Activated effector memory CD4-positive, alpha-beta T cell treated with anti-CD3 and anti-CD28 coated beads, Interleukin-2, amount 50 U/mL, for 16 hours (primary cell): ENCODE measurements around the gene MEI1.
"Not testable (repeated sequence)": the region's sequence is repeated elsewhere in the genome, so short reads cannot be mapped to it uniquely, and the experiment has no call there.

Source experiments
- DNase-seq: peaks from one replicate; pipeline ENCODE4 v3.0.0-alpha.2; 2020

MEI1 gene

GRCh38 chr22:41682033-41682807 lies 17.1 kb upstream of the MEI1 start:
- peak; percentile 95 for DNase-seq

GRCh38 chr22:41683052-41683451 lies 16.3 kb upstream of the MEI1 start:
- peak; percentile 56 for DNase-seq

DNA sequence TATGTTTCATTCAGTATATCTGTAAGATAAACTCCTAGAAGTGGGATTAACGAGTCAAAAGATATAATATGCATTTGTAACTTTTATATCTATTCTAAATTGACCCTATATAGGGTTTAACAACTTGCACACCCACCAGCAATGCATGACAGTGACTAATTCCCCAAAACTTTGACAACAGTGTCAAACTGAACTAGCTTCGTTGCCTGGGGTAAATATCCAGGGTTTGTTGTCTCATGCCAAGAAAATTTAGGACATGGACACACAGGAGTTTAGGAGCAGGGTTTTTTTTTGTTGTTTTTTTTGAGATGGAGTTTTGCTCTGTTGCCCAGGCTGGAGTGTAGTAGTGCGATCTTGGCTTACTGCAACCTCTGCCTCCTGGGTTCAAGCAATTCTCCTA lies 15.7 kb upstream of the MEI1 start:
- DNase-seq = no peak

- no peak for DNase-seq
These were observed 15.1 kb upstream of the MEI1 start for GRCh38 chr22:41684194-41684593.

DNA sequence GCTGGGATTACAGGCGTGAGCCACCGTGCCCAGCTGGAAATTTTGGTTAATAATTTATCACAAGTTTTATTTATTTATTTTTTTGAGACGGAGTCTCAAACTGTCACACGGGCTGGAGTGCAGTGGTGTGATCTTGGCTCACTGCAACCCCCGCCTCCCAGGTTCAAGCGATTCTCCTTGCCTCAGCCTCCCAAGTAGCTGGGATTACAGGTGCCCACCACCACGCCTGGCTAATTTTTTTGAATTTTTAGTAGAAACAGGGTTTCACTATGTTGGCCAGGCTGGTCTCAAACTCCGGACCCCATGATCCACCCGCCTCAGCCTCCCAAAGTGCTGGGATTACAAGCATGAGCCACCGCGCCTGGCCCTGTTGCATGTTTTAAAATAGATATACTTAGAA lies 12.4 kb upstream of the MEI1 start:
- peak; percentile 24 for DNase-seq

GRCh38 chr22:41687901-41688364 lies 11.4 kb upstream of the MEI1 start:
- peak; percentile 70 for DNase-seq

DNA sequence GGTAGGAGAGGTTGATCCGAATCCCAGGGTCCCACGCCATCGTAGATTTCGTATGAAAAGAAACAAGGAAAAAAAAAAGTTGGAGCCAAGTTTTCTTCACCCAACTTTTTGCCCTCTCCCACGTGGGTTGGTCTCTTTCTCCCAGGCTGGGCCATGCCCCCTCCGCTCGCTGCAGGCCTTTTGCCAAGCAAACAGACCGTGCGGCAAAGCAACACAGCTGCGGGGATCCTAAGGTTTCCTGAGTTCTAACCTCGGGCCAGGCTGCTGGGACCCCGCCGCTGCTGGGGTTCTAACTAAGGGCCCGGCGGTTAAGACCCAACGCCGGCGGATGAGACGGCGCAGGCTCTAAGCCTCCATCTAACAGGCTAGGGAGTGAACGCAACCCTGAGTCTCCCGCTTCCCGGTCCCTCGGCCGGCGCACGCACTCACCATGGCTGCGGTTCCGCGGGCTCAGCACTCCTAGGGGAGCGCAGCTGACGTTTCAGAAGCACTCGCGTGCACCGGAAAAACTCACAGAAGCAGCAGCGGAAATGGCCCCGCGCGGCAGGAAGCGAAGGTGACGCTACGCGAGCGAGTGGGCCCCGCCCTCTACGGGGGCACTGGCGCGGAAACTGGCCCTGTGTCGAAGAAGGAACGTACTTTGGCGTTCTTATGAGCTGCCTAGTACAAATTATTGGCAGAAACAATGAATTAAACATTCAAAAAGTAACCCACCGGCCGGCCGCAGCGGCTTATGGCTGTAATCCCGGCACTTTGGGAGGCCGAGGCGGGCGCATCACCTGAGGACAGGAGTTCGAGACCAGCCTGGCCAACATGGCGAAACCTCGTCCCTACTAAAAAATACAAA lies 10.7 kb upstream of the MEI1 start, which contains the start of gene SNU13:
Gene SNU13, minus strand, starts transcription at position 503 of the 847 bp plus-strand sequence. Its CDS starts 71 bp downstream, at position 432.
- DNase-seq = peak; percentile 98

- DNase-seq = peak; percentile 62
These were observed 8.8 kb upstream of the MEI1 start for GRCh38 chr22:41690476-41690875.

DNA sequence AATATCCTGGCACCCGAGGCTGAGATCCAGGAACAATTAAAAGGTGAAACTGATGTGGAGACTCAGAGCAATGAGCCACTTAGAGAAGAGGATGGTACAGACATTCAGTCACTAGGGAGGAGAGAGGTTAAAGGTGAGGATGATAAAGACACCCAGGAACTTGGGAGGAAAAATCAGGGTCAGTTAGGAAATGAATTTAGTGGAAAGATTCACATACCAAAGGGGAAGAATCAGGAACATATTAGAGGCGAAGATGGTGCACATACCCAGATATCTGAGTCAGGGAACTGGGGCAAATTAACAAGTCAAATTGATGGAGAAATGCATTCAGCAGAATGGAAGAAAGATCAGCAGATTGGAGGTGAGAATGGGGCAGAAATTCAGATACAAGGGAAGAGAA lies 4.1 kb upstream of the MEI1 start:
- DNase-seq = no peak

DNA sequence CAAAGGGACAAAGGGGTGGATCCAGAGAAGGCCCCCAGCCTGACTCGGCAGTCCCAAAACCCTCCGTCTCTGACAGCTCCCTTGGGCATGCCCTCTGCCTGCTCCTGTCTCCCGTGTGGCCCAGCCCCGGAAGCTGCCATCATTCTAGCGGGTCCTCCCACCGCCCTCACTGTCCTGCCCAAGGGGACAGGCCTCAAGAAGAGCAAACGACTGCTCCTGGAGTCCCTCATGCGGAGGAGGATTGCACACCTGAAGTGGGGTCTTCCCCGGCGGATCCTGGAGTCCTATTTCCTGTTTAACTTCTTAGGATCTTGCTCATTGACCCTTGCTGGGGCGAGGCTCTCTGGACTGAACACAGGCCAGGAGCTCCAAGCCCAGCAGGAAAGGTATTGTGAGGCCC lies 2.6 kb upstream of the MEI1 start:
- DNase-seq = no peak

DNA sequence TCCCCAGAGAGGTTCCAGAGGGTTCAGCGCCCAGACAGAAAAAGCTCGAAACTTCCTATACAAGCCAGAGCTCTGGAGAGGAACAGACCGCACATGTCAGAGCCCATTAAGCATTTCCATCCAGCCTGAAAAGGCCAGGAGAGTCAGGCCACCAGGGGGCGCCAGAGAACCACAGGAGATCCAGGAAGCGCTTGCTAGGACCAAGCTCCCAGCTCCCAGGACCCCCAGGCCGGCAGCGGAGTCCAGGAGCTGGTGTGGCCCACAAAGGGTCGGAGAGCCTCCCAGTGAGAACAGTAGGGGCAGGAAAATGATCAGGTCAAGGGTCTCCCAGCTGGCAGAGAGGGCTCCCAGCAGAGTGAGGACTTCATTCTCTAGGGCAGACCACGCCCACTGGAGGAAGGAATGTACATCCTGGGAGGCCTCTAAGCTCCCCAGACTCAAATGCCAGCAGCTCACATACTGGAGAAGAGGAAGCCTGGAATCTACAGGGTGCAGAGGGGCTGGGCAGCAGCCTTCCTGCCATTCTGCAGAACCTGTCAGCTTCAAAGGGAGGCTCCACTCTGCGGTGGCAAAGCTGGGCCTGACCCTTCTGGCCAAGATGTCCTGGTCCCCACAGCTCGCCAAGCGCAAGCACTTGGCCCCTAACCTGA lies 2.1 kb upstream of the MEI1 start:
- peak; percentile 97 for DNase-seq

DNA sequence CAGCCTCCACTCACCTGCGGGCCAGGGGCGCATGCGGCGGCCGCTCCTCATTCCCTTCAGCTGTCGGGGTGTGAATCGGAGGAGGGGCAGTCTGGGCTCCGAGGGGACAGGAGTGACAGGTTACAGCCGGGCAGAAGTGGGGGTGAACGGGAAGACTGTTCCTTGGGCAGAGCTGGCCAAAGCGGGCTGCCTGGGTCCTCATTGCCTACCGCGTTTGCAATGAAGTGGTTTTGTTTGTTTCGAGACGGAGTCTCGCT lies 733 bp downstream of the MEI1 start:
- no peak for DNase-seq

GRCh38 chr22:41702763-41703162 lies 3.5 kb downstream of the MEI1 start:
- DNase-seq = peak; percentile 14

GRCh38 chr22:41709341-41709740 lies 10.0 kb downstream of the MEI1 start:
- no peak for DNase-seq

GRCh38 chr22:41713004-41713403 lies 13.7 kb downstream of the MEI1 start:
- peak; percentile 27 for DNase-seq

- no peak for DNase-seq
These were observed 23.2 kb downstream of the MEI1 start for GRCh38 chr22:41722496-41722895.

DNA sequence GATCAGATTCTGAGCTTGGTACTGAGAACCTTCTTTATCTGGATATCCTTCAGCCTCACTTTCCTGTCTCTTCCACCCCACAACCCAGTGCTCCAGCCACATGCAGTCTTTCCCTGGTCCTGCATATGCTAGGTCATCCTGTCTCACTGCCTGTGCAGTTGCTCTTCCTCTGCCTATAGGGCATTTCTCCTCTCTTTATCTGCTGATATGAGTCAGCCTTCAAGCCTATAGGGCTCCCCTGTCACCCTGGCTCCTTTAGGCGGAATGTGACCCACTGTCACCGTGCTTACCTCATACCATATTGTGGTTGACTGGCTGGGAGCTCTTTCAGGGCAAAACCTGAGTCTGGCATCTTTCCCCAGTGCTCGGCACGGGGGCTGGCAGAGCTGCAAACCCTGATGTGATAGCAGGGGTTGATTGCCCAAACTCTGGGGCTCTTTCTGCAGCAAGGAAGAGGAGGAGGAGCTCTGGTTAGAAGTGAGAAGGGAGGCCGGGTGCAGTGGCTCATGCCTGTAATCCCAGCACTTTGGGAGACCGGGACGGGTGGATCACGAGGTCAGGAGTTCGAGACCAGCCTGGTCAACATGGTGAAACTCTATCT lies 26.3 kb downstream of the MEI1 start:
- DNase-seq = peak; percentile 25

- no peak for DNase-seq
These were observed 32.3 kb downstream of the MEI1 start for GRCh38 chr22:41731609-41732008.

DNA sequence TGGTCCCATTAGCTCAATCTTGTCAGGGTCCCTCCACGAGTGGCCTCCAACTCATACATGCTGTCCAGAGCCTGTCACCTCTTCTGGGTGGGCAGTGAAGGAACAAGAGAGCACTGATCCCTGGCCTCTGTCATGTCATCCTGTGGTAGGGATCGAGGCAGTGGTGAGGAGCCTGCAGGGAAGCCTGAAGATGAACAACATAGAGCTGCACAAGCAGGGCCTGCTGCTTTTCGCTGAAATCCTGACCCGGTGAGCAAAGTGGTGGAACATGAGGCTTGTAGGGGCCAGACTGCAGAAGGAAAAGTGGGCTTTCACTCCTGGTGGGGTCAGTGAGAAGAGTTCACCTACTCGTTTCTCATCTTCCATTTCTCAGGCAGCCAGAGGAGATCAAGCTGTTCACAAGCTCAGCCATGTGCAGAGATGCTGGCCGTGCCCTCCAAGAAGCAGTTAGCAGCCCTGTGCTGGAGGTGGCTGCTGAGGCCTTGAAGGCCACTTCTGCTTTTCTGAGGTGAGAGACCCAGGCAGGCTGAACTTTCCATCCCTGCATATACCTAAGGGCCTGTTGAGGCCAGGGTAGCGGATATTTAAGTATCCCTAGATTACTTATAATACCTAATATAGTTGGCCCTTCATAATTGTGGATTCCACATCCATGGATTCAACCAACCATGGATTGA lies 32.9 kb downstream of the MEI1 start:
- DNase-seq = no peak

DNA sequence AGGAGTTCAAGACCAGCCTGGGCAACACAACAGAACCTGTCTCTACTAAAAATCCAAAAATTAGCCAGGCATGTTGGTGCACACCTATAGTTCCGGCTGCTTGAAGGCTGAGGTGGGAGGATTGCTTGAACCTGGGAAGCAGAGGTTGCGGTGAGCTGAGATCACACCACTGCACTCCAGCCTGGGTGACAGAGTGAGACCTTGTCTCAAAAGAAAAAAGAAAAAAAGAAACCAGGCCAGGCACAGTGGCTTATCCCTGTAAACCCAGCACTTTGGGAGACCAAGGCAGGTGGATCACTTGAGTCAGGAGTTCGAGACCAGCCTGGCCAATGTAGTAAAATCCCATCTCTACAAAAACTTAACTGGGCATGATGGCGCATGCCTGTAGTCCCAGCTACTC lies 33.9 kb downstream of the MEI1 start:
- DNase-seq = not testable (repeated sequence)

DNA sequence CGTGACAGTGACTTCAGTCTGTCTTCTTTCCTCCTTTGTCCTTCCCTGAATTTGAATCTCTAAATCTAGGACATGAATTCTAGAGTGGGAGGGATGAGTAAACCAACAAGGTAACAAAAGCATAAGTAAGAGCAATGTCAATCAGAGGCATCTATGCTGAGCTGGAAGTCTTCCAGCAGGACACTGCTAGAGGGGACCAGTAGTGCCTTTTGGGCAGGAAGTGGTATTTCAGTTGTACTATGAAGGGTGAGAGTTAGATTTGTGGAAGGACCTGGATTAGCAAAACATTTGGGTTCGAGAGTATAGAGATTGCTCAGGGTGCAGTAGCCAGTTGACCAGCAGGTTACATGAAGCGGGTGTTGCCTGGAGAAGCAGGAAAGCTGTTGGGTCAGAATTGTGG lies 40.3 kb downstream of the MEI1 start:
- no peak for DNase-seq

DNA sequence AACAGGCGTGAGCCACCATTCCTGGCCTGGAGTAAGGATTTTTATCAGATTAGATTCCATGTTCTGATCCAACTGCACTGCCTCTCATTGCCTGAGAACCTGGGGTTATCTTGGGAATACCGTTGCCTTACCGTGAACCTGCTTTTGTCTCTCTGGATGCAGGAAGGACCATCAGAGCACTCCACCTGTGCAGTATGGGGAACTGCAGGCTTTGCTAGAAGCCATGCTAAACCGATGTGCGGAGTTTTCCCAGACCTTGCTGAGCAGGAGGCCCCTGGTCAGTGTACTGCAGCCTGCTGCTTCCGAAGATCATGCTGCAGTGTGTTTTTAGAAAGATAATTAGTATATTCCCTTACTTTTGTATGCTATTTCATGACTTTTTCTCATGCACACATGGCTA lies 43.6 kb downstream of the MEI1 start:
- no peak for DNase-seq

DNA sequence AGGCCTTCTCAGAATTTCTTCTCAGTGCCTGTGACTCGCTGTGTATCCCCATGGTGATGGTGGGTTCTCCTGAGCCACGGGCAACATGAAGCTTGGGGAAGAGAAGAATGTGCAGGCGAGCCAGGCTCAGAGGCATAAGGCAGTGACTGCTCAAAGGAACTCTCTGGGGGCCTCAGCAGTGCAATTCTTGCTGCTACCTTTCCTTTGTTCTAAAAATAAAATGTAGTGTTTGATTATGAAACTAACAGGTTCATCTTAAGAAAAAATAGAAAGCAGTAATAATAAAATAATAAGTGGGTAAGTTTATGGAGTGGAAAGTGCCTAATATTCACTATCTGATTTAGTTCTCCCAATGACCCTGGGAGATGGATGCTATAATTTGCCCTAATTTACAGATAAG lies 46.7 kb downstream of the MEI1 start:
- no peak for DNase-seq
